Measurements from ENCODE around the gene TRMT2A.

The TRMT2A gene

GRCh38 chr22:20129747-20130014, 12.7 kb upstream of the TRMT2A start:
- DNase-seq (ENCODE audit: low read depth): no peak
- H3K4me3 ChIP-seq (ENCODE audit: low read depth, low read length): no peak overlapping the region
- no peak for TF ChIP-seq CTCF (IDR thresholded peaks at IDR 0.05; ENCODE audit: control insufficient read depth, extremely low read depth, insufficient read depth)

GRCh38 chr22:20128902-20129746, 12.1 kb upstream of the TRMT2A start:
- DNase-seq (ENCODE audit: low read depth): no peak
- TF ChIP-seq CTCF (IDR thresholded peaks at IDR 0.05; ENCODE audit: control insufficient read depth, extremely low read depth, insufficient read depth): peak; percentile 31
- H3K4me3 ChIP-seq (ENCODE audit: low read depth, low read length): no peak overlapping the region

GRCh38 chr22:20128619-20128901, 11.5 kb upstream of the TRMT2A start:
- no peak for DNase-seq (ENCODE audit: low read depth)
- no peak for TF ChIP-seq CTCF (IDR thresholded peaks at IDR 0.05; ENCODE audit: control insufficient read depth, extremely low read depth, insufficient read depth)
- no peak overlapping the region for H3K4me3 ChIP-seq (ENCODE audit: low read depth, low read length)

GRCh38 chr22:20127869-20128618, 11.0 kb upstream of the TRMT2A start:
- no peak overlapping the region for H3K4me3 ChIP-seq (ENCODE audit: low read depth, low read length)
- no peak for TF ChIP-seq CTCF (IDR thresholded peaks at IDR 0.05; ENCODE audit: control insufficient read depth, extremely low read depth, insufficient read depth)
- DNase-seq (ENCODE audit: low read depth): no peak

- no peak overlapping the region for H3K4me3 ChIP-seq (ENCODE audit: low read depth, low read length)
- DNase-seq (ENCODE audit: low read depth): no peak
- no peak for TF ChIP-seq CTCF (IDR thresholded peaks at IDR 0.05; ENCODE audit: control insufficient read depth, extremely low read depth, insufficient read depth)
These were observed 10.4 kb upstream of the TRMT2A start for GRCh38 chr22:20127318-20127868.

- DNase-seq (ENCODE audit: low read depth): no peak
- TF ChIP-seq CTCF (IDR thresholded peaks at IDR 0.05; ENCODE audit: control insufficient read depth, extremely low read depth, insufficient read depth): no peak
These were observed 9.4 kb upstream of the TRMT2A start for GRCh38 chr22:20126284-20127029.

More at GRCh38 chr22:20126284-20127029, 9.4 kb upstream of the TRMT2A start:
- no peak overlapping the region for H3K4me3 ChIP-seq (ENCODE audit: low read depth, low read length)

Measured in LNCaP clone FGC (cell line).